Measurements from ENCODE around the gene MICU1. TPM values are rescaled to one million over a fixed set of nuclear protein-coding genes. Genes with fewer than 3 reads are reported as not detected.

The MICU1 gene
- polyA plus RNA-seq, 2 of the 4 experiments (the other 2 are of a cell fraction): 54.5 to 58.6 TPM

GRCh38 chr10:72319416-72320254, 306.2 kb downstream of the MICU1 start (continued):
- TF ChIP-seq NPAS2 (CRISPR knock-in tag; IDR thresholded peaks at IDR 0.05; ENCODE audit: borderline replicate concordance) (no peak), JUNB (IDR thresholded peaks at IDR 0.05) (peak; percentile 73), CBX8 (IDR thresholded peaks at IDR 0.05) (no peak), POLR2AphosphoS2 (conservative IDR thresholded peaks at IDR 0.05; ENCODE audit: low read length) (no peak), FOSL2 (IDR thresholded peaks at IDR 0.05) (no peak; the same call in 1 of the 2 replicates), FOSL2 (CRISPR knock-in tag; IDR thresholded peaks at IDR 0.05) (no peak; the same call in 1 of the 2 replicates), NFE2L2 (conservative IDR thresholded peaks at IDR 0.05; ENCODE audit: low read length) (no peak), KDM1A (IDR thresholded peaks at IDR 0.05; ENCODE audit: low read depth) (peak; percentile 96), FOSB (CRISPR knock-in tag; IDR thresholded peaks at IDR 0.05) (peak; percentile 48; the same call in 1 of the 2 replicates), HOXA7 (CRISPR knock-in tag; IDR thresholded peaks at IDR 0.05) (0 out of 2 replicates have a peak, but pooled peaks have one; percentile 20), POLR2A (IDR thresholded peaks at IDR 0.05; ENCODE audit: low read length) (no peak), CHD2 (IDR thresholded peaks at IDR 0.05; ENCODE audit: low read length, partially characterized antibody) (no peak), HOXB5 (CRISPR knock-in tag; IDR thresholded peaks at IDR 0.05) (peak; percentile 82), EHF (CRISPR knock-in tag; IDR thresholded peaks at IDR 0.05) (peak; percentile 92), EP300 (IDR thresholded peaks at IDR 0.05) (peak; percentile 93 to 98; a peak in 4 of 5 replicates), ZSCAN20 (CRISPR knock-in tag; IDR thresholded peaks at IDR 0.05) (peak; percentile 59), SREBF2 (IDR thresholded peaks at IDR 0.05) (no peak), BHLHE40 (IDR thresholded peaks at IDR 0.05; ENCODE audit: low read depth, low read length) (peak; percentile 89), USF2 (IDR thresholded peaks at IDR 0.05) (peak; percentile 78), ZFP36 (IDR thresholded peaks at IDR 0.05; ENCODE audit: borderline replicate concordance, partially characterized antibody) (no peak), RFX5 (IDR thresholded peaks at IDR 0.05) (no peak), PBX3 (IDR thresholded peaks at IDR 0.05) (no peak; the same call in none of the 2 replicates), KDM5A (IDR thresholded peaks at IDR 0.05) (no peak), ATOH8 (CRISPR knock-in tag; IDR thresholded peaks at IDR 0.05; ENCODE audit: low read depth) (peak; percentile 76), HEYL (CRISPR knock-in tag; IDR thresholded peaks at IDR 0.05) (no peak), CHD4 (IDR thresholded peaks at IDR 0.05; ENCODE audit: borderline replicate concordance) (peak; percentile 91), BCL3 (IDR thresholded peaks at IDR 0.05) (peak; percentile 80; the same call in 2 of the 3 replicates), MAX (IDR thresholded peaks at IDR 0.05) (peak; percentile 93)

Measured in A549 (cell line).